ENCODE data around the gene DQX1. TPM values are rescaled to one million over a fixed set of nuclear protein-coding genes. Genes with fewer than 3 reads are reported as not detected.

Gene DQX1
- total and polyA plus RNA-seq, 9 of the 15 experiments (the other 6 are each of a cell fraction or from before 2014, with no cell fraction given), result 0.04 to 0.38 (median 0.18) TPM; not detected in 1

- no peak for TF ChIP-seq HSF4 (CRISPR knock-in tag; IDR thresholded peaks at IDR 0.05; ENCODE audit: borderline replicate concordance)
- TF ChIP-seq CSDE1 (IDR thresholded peaks at IDR 0.05), result peak in 1 of 2 experiments; percentile 59; a peak in 2 of 4 replicates
- no peak for TF ChIP-seq JUN (IDR thresholded peaks at IDR 0.05; ENCODE audit: borderline replicate concordance, low read depth, low read length)
- no peak; the same call in 1 of the 2 replicates for TF ChIP-seq JUN (CRISPR knock-in tag; IDR thresholded peaks at IDR 0.05; ENCODE audit: borderline replicate concordance)
- no peak for TF ChIP-seq NFXL1 (CRISPR knock-in tag; IDR thresholded peaks at IDR 0.05)
- TF ChIP-seq CHAMP1 (IDR thresholded peaks at IDR 0.05), result no peak
- TF ChIP-seq, protein P1, sequence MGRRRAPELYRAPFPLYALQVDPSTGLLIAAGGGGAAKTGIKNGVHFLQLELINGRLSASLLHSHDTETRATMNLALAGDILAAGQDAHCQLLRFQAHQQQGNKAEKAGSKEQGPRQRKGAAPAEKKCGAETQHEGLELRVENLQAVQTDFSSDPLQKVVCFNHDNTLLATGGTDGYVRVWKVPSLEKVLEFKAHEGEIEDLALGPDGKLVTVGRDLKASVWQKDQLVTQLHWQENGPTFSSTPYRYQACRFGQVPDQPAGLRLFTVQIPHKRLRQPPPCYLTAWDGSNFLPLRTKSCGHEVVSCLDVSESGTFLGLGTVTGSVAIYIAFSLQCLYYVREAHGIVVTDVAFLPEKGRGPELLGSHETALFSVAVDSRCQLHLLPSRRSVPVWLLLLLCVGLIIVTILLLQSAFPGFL (CRISPR knock-in tag; IDR thresholded peaks at IDR 0.05), result no peak
- TF ChIP-seq, protein P2, sequence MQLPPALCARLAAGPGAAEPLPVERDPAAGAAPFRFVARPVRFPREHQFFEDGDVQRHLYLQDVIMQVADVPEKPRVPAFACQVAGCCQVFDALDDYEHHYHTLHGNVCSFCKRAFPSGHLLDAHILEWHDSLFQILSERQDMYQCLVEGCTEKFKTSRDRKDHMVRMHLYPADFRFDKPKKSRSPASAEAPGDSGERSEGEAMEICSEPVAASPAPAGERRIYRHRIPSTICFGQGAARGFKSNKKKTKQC (CRISPR knock-in tag; IDR thresholded peaks at IDR 0.05), result peak; percentile 26
- no peak for TF ChIP-seq ZNF707 (CRISPR knock-in tag; conservative IDR thresholded peaks at IDR 0.05)
- no peak for TF ChIP-seq SRSF3 (IDR thresholded peaks at IDR 0.05; ENCODE audit: insufficient read depth, low read length)
- peak; percentile 22 to 57; a peak in 2 of 4 replicates for TF ChIP-seq FOXK2 (conservative IDR thresholded peaks at IDR 0.05 in 1 of 2, IDR thresholded peaks at IDR 0.05 in 1 of 2; ENCODE audit: low read depth in 2 of 2)
- TF ChIP-seq ZNF384 (IDR thresholded peaks at IDR 0.05; ENCODE audit: low read depth, low read length), result no peak
- TF ChIP-seq MEF2A (IDR thresholded peaks at IDR 0.05; ENCODE audit: control insufficient read depth, low read depth, low read length), result no peak
- no peak for TF ChIP-seq ZFPM2 (CRISPR knock-in tag; IDR thresholded peaks at IDR 0.05)
- no peak; the same call in 1 of the 2 replicates for TF ChIP-seq ZNF76 (CRISPR knock-in tag; IDR thresholded peaks at IDR 0.05; ENCODE audit: borderline replicate concordance)
- peak; percentile 93 for TF ChIP-seq MXI1 (IDR thresholded peaks at IDR 0.05; ENCODE audit: low read depth, low read length)
- TF ChIP-seq TOE1 (IDR thresholded peaks at IDR 0.05; ENCODE audit: borderline replicate concordance), result peak; percentile 57; the same call in 1 of the 2 replicates
- TF ChIP-seq TOE1 (CRISPR knock-in tag; IDR thresholded peaks at IDR 0.05; ENCODE audit: borderline replicate concordance, low read depth), result no peak; the same call in 1 of the 2 replicates
- no peak; the same call in 1 of the 2 replicates for TF ChIP-seq KDM2B (CRISPR knock-in tag; IDR thresholded peaks at IDR 0.05)
- TF ChIP-seq ZNF212 (CRISPR knock-in tag; IDR thresholded peaks at IDR 0.05), result no peak
- peak; percentile 100 for TF ChIP-seq NRF1 (conservative IDR thresholded peaks at IDR 0.05 in 1 of 2, IDR thresholded peaks at IDR 0.05 in 1 of 2)
- TF ChIP-seq DDX20 (tag; IDR thresholded peaks at IDR 0.05; ENCODE audit: low read depth), result no peak
- TF ChIP-seq ZNF224 (CRISPR knock-in tag; IDR thresholded peaks at IDR 0.05), result no peak
- no peak for TF ChIP-seq ZNF696 (CRISPR knock-in tag; conservative IDR thresholded peaks at IDR 0.05)
Measured at GRCh38 chr2:74507145-74507925, 18.7 kb downstream of the DQX1 start, which contains the start of gene PCGF1 (continued).

All from K562 (cell line).